ENCODE measurements around the gene MAP7.

MAP7 gene

GRCh38 chr6:136538836-136539235 lies 11.4 kb downstream of the MAP7 start:
- no peak overlapping the region for H3K27ac ChIP-seq
- TF ChIP-seq, protein P1, sequence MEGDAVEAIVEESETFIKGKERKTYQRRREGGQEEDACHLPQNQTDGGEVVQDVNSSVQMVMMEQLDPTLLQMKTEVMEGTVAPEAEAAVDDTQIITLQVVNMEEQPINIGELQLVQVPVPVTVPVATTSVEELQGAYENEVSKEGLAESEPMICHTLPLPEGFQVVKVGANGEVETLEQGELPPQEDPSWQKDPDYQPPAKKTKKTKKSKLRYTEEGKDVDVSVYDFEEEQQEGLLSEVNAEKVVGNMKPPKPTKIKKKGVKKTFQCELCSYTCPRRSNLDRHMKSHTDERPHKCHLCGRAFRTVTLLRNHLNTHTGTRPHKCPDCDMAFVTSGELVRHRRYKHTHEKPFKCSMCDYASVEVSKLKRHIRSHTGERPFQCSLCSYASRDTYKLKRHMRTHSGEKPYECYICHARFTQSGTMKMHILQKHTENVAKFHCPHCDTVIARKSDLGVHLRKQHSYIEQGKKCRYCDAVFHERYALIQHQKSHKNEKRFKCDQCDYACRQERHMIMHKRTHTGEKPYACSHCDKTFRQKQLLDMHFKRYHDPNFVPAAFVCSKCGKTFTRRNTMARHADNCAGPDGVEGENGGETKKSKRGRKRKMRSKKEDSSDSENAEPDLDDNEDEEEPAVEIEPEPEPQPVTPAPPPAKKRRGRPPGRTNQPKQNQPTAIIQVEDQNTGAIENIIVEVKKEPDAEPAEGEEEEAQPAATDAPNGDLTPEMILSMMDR (conservative IDR thresholded peaks at IDR 0.05) = no peak

DNA sequence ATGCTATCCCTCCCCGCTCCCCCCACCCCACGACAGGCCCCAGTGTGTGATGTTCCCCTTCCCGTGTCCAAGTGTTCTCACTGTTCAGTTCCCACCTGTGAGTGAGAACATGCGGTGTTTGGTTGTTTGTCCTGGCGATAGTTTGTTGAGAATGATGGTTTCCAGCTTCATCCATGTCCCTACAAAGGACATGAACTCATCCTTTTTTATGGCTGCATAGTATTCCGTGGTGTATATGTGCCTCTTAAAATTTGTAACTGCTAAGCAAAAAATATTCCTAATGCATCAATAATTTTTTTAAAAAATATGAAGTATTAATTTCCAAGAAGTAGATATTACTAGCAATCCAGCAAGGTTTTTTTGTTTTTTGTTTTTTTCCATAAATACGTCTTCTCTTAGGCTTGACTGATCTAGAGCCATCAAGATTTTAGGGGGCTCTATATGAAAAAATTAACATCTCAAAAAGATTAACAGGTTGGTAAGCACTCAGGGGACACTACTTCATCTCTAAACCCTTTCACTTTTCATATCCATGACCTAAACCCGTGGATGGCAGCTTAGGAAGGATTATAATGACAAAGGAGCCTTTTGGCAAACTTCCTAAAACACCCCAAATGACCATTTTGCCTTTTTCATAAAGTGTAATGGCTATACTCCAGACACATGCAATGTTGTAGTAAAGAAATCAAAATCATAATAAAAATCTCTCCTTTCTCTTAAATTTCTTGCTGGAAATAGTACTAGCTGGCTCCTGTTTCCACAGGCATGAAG lies 14.2 kb downstream of the MAP7 start:
- no peak for TF ChIP-seq ZFX (IDR thresholded peaks at IDR 0.05)
- TF ChIP-seq, protein P1 (conservative IDR thresholded peaks at IDR 0.05) = no peak
- no peak overlapping the region for H3K27ac ChIP-seq

- TF ChIP-seq, protein P1 (conservative IDR thresholded peaks at IDR 0.05) = no peak
- no peak overlapping the region for H3K27ac ChIP-seq
Measured at GRCh38 chr6:136535017-136535765, 15.0 kb downstream of the MAP7 start.

DNA sequence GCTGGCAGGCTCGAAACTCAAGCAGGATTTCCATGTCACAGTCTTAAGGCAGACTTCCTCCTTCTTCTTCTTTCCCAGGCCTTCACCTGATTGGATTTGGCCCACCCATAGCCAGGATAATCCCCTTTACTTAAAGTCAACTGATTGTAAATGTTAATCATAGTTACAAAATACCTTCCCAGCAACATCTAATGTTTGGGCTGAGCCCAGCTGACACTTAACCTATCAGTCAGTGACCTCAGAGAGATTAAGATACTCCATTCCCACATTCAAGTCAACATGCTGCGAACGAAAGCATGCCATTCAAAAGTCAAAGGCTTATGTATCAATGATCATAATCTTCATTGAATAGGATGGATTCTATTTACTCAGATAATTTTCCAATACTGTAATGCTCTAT lies 16.0 kb downstream of the MAP7 start:
- no peak for TF ChIP-seq ZFX (IDR thresholded peaks at IDR 0.05)
- TF ChIP-seq, protein P1 (conservative IDR thresholded peaks at IDR 0.05) = no peak
- no peak overlapping the region for H3K27ac ChIP-seq

DNA sequence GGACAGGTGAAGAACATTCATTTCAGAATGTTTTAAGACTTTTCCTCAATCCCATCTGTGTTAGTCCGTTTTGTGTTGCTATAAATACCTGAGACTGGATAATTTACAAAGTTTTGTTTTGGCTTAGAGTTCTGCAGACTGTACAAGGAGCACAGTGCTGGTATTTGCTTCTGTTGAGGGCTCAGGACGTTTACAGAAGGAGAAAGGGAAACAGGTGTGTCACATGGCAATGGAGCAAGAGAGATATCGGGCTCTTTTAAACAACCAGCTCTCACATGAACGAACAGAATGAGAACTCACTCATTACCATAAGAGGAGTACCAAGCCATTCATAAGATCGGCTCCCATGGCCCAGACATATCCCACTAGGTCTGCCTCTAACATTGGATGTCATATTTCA lies 16.7 kb downstream of the MAP7 start:
- no peak overlapping the region for H3K27ac ChIP-seq
- no peak for TF ChIP-seq ZFX (IDR thresholded peaks at IDR 0.05)
- TF ChIP-seq, protein P1 (conservative IDR thresholded peaks at IDR 0.05) = no peak

GRCh38 chr6:136532030-136532429 lies 18.2 kb downstream of the MAP7 start:
- TF ChIP-seq, protein P1 (conservative IDR thresholded peaks at IDR 0.05) = no peak
- TF ChIP-seq ZFX (IDR thresholded peaks at IDR 0.05) = no peak
- no peak overlapping the region for H3K27ac ChIP-seq

GRCh38 chr6:136529710-136530109 lies 20.5 kb downstream of the MAP7 start:
- no peak for TF ChIP-seq ZFX (IDR thresholded peaks at IDR 0.05)
- TF ChIP-seq, protein P1 (conservative IDR thresholded peaks at IDR 0.05) = no peak

More at GRCh38 chr6:136529710-136530109, 20.5 kb downstream of the MAP7 start:
- no peak overlapping the region for H3K27ac ChIP-seq
